Measurements from ENCODE around the gene UTP14C. TPM values are rescaled to one million over a fixed set of nuclear protein-coding genes. Genes with fewer than 3 reads are reported as not detected.

UTP14C gene
- total and polyA plus RNA-seq, 2 of the 13 experiments (the other 11 are each of a cell fraction or from before 2014, with no cell fraction given): 8.8 to 12.2 TPM

GRCh38 chr13:52002361-52002760, 22.1 kb upstream of the UTP14C start:
- no peak overlapping the region for H2AFZ ChIP-seq (ENCODE audit: low read length)
- no peaks in the 10 kb centered on the region for H3K27me3 ChIP-seq (ENCODE audit: control insufficient read depth in 1 of 2, insufficient read depth in 2 of 2, low read length in 2 of 2)
- H3K4me1 ChIP-seq (ENCODE audit: insufficient read depth, low read length): peaks cover 96% of the 10 kb centered on the region
- in situ Hi-C loops (cut with HindIII; ENCODE audit: extremely low pct_ligation_motif_present, low pct_unique_long_range_greater_than_20kb) (loop anchor here (25.0 kb wide), 1 partner anchor 460 kb away; the partner anchor contains the start of genes CKAP2 and VPS36), intact Hi-C loops (cut with micrococcal nuclease; ENCODE audit: unreplicated experiment) (no loop called here)
- H4K20me1 ChIP-seq (ENCODE audit: insufficient read depth, low read length): peaks cover 43% of the 10 kb centered on the region
- H3K4me2 ChIP-seq (ENCODE audit: low read depth, low read length): no peak overlapping the region
- H3K36me3 ChIP-seq (replicated peaks in 1 of 2; ENCODE audit: control insufficient read depth in 1 of 2, insufficient read depth in 2 of 2, low read length in 2 of 2): peaks cover 0 to 8% of the 10 kb centered on the region in 2 experiments; a peak in 1 of 5 replicates
- peaks cover 96% of the 10 kb centered on the region for H3K79me2 ChIP-seq (ENCODE audit: insufficient read depth, low read length)
- DNase-seq (ENCODE audit: low spot score) (no peak), FAIRE-seq (no peak), ATAC-seq (no peak)
- H3K27ac ChIP-seq (ENCODE audit: extremely low read length, insufficient read depth, low read length): no peak overlapping the region
- H3K9me3 ChIP-seq (ENCODE audit: low read length): no peaks in the 10 kb centered on the region
- POLR2A ChIA-PET: interaction anchor here (0.6 to 1.5 kb wide), 3 partner anchors 10 to 34 kb away, joined by 3 to 7 read pairs (median 3); partner anchors contain the start of gene ALG11
- WGBS (ENCODE audit: low lambda C conversion rate): 84% methylated on average over 4 of the region's 4 CpGs
- no peak overlapping the region for H3K9ac ChIP-seq (ENCODE audit: insufficient read depth, low read depth, low read length)
- no TSS peak for BruUV-seq (replicated peaks)
- TF ChIP-seq ZNF660 (CRISPR knock-in tag; IDR thresholded peaks at IDR 0.05; ENCODE audit: borderline replicate concordance, low read depth) (no peak), HNRNPK (IDR thresholded peaks at IDR 0.05; ENCODE audit: low read depth, low read length, poor library complexity, severe bottlenecking) (peak; percentile 74), ZNF644 (CRISPR knock-in tag; IDR thresholded peaks at IDR 0.05; ENCODE audit: low read depth) (no peak), TOPORS (CRISPR knock-in tag; IDR thresholded peaks at IDR 0.05) (no peak), ZNF496 (CRISPR knock-in tag; IDR thresholded peaks at IDR 0.05; ENCODE audit: insufficient replicate concordance) (no peak), ZBTB34 (CRISPR knock-in tag; IDR thresholded peaks at IDR 0.05) (no peak)
- no peak overlapping the region for H3K4me3 ChIP-seq (replicated peaks in 1 of 3; ENCODE audit: insufficient read depth in 1 of 3, low read depth in 2 of 3, low read length in 3 of 3)
- CTCF ChIA-PET (ENCODE audit: low intra/inter-chr PET ratio, low total read pairs): interaction anchor here (2.4 kb wide), 1 partner anchor 23 kb away, joined by 9 read pairs; no protein-coding TSS in a partner anchor

GRCh38 chr13:52003541-52003940, 20.9 kb upstream of the UTP14C start:
- no peak overlapping the region for H3K9ac ChIP-seq (ENCODE audit: insufficient read depth, low read depth, low read length)
- H3K27me3 ChIP-seq (ENCODE audit: control insufficient read depth in 1 of 2, insufficient read depth in 2 of 2, low read length in 2 of 2): no peaks in the 10 kb centered on the region
- ChIA-PET POLR2A (interaction anchor here (1.3 to 1.5 kb wide), 3 partner anchors 9 to 120 kb away, joined by 3 to 7 read pairs (median 4); partner anchors contain the start of gene ALG11), CTCF (ENCODE audit: low intra/inter-chr PET ratio, low total read pairs) (no interaction called here)
- no peaks in the 10 kb centered on the region for H3K9me3 ChIP-seq (ENCODE audit: low read length)
- DNase-seq (ENCODE audit: low spot score) (no peak), ATAC-seq (peak; percentile 21), FAIRE-seq (no peak)
- in situ Hi-C loops (cut with HindIII; ENCODE audit: extremely low pct_ligation_motif_present, low pct_unique_long_range_greater_than_20kb): loop anchor here (25.0 kb wide), 1 partner anchor 459 kb away; the partner anchor contains the start of genes CKAP2 and VPS36
- peak overlapping the region; percentile 23 for H3K27ac ChIP-seq (ENCODE audit: extremely low read length, insufficient read depth, low read length)
- peaks cover 96% of the 10 kb centered on the region for H3K4me1 ChIP-seq (ENCODE audit: insufficient read depth, low read length)
- peaks cover 0 to 8% of the 10 kb centered on the region in 2 experiments; a peak in 1 of 5 replicates for H3K36me3 ChIP-seq (replicated peaks in 1 of 2; ENCODE audit: control insufficient read depth in 1 of 2, insufficient read depth in 2 of 2, low read length in 2 of 2)
- intact Hi-C loops (cut with micrococcal nuclease; ENCODE audit: unreplicated experiment): no loop called here
- H3K79me2 ChIP-seq (ENCODE audit: insufficient read depth, low read length): peaks cover 96% of the 10 kb centered on the region
- no TSS peak for BruUV-seq (replicated peaks)
- no peak overlapping the region for H2AFZ ChIP-seq (ENCODE audit: low read length)
- H3K4me2 ChIP-seq (ENCODE audit: low read depth, low read length): no peak overlapping the region
- WGBS (ENCODE audit: low lambda C conversion rate): 75% methylated on average over 4 of the region's 4 CpGs
- H4K20me1 ChIP-seq (ENCODE audit: insufficient read depth, low read length): peaks cover 31% of the 10 kb centered on the region
- H3K4me3 ChIP-seq (replicated peaks in 1 of 3; ENCODE audit: insufficient read depth in 1 of 3, low read depth in 2 of 3, low read length in 3 of 3): no peak overlapping the region
- no peak for TF ChIP-seq MTA3 (CRISPR knock-in tag; IDR thresholded peaks at IDR 0.05)
- TF ChIP-seq MXI1 (IDR thresholded peaks at IDR 0.05; ENCODE audit: borderline replicate concordance, low read depth, low read length): no peak
- TF ChIP-seq AHR (CRISPR knock-in tag; IDR thresholded peaks at IDR 0.05): no peak
- TF ChIP-seq ARID2 (CRISPR knock-in tag; IDR thresholded peaks at IDR 0.05; ENCODE audit: borderline replicate concordance): no peak
- peak; percentile 36 for TF ChIP-seq ZNF687 (CRISPR knock-in tag; IDR thresholded peaks at IDR 0.05)
